HG03565 (cell line): ENCODE results near the gene KCNK10.
A peak's percentile ranks its signal among the peaks of the same experiment; 100 is the strongest.

Experiments used
- ATAC-seq: cut with Tn5 transposase; IDR thresholded peaks from one replicate; pipeline ENCODE4 v1.9.1; 2021; ENCODE audit warnings: mild to moderate bottlenecking, moderate library complexity; ENCODE audit not compliant: unreplicated experiment

KCNK10 gene

DNA sequence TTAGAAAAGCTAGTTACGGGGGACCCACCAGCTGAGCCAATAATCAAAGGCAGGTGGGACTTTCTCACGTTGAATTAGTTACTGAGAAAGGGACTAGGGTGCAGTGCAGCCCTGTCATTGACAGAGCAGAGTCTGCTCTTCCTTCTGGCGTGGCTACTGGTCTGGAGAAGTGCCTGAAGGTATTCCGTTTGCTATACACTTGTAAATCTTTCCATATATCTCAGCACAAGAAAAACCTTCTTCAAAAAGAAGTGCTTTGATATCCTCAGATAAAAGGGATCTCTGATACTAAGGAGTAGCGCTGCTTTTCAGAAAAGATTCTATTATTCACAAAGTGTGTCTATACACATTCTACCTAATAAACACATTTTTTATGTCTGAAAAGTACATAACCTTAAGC lies 91.5 kb downstream of the KCNK10 start:
- ATAC-seq = no peak

- ATAC-seq = no peak
Measured at GRCh38 chr14:88229428-88229827, 93.6 kb downstream of the KCNK10 start.

DNA sequence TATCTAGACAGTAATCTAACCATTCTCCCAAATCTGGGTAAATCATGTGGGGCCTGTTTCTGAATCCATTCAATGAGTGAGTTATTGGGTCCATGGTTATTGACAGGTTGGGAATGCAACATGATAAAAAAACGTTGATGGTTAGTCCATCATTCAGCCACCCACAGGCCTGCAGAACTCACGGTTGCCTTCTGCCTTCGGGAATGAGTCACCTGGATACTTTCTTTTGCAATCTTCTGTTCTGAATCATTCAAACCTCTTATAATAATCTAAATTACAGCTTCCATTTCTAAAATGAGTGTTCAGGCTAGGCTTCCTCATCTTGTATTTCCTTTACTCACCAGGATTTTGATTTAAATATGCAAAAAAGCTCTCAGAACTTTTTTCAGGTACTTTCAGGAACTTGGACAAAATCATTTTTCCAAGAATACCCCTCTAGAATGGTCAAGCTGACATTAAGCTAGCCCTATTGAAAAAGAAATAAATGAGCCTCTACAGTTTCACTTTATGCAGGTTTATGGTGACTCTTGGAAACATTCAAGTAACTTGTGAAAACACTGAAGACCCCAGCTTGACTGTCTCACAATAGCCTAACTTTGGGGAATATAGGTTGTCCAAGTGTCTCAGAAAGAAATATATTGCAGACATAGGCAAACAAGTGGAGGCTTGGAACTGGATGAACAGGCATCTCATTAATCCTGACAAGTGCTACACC lies 94.4 kb downstream of the KCNK10 start:
- no peak for ATAC-seq

GRCh38 chr14:88227693-88228092 lies 95.4 kb downstream of the KCNK10 start:
- peak; percentile 70 for ATAC-seq

GRCh38 chr14:88225721-88226120 lies 97.3 kb downstream of the KCNK10 start:
- no peak for ATAC-seq

- no peak for ATAC-seq
Measured at GRCh38 chr14:88218119-88218915, 104.8 kb downstream of the KCNK10 start.

GRCh38 chr14:88212691-88213090 lies 110.4 kb downstream of the KCNK10 start:
- no peak for ATAC-seq

DNA sequence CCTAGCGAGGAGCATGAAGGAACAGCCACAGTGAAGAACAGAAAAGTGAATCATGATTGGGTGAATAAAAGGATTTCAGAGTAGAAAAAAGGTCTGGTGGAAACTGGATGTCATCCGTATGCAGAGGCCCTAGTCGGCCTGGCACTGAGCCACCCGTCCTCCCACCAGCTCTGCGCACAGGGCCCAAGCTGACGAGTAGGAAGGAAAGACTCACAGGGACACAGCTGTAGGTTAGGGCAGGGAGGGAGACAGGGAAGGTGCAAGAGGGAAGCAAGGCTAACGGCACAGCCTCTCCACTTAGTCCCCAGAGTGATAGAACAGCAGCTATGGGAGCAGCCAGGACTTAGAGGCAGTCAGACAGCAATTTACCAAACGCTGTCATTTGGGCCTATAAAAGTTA lies 112.6 kb downstream of the KCNK10 start:
- no peak for ATAC-seq

DNA sequence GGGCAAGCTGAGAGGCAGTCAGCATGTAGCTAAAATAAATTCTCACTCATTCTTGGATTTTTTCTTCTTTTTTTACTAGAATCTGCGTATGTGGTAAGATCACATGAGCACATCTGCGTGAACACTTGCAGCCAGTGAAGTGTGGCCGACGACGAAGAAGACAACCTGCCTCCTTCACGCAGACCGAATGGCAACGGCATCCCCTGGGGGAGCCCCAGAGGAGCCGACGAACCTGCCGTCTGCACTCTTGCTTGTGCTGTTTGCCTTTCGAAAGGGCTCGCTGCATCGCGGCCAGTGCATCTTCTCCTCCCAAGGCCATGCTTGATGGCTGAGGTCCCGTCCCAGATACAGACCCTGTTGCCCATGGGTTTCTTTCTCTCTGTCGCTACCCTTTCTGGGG lies 113.8 kb downstream of the KCNK10 start:
- ATAC-seq = peak; percentile 78

DNA sequence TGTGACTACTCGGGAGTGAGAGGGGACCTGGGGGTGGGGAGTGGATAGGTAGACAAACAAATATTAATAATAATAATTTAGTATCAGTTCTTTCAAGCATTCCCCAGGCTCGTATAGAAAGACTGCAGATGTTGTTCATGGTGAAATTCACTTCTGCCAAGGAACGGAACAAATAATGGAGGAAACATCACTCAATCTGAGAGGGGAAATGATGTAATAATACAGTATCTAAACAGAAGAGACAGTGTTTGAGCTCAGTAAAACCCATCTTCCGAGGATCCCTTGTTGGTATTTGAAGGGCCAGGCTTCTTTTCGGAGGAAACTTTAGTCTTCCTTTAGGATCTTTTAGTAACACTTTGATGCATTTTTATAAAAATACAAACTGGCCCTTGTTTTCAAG lies 114.2 kb downstream of the KCNK10 start:
- ATAC-seq = peak; percentile 31

DNA sequence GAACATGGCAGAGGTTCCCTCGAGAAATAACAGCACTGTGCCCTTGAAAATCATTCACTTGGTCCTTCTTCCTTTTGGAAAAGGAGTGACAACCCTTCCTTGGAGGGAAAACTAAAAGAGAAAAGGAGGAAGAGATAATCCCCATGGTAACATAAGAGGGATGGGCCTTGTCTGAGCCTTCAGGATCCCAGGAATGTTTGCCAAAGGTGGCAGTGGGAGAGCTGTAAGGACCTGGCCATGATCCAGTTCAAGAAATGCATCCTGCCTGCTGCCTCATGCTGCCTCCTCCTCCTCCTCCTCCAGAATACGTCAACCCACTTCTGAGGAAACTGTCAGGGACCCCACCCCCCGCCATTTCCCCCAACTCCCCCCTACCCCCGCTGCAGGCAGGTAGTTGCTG lies 118.8 kb downstream of the KCNK10 start:
- ATAC-seq = no peak

DNA sequence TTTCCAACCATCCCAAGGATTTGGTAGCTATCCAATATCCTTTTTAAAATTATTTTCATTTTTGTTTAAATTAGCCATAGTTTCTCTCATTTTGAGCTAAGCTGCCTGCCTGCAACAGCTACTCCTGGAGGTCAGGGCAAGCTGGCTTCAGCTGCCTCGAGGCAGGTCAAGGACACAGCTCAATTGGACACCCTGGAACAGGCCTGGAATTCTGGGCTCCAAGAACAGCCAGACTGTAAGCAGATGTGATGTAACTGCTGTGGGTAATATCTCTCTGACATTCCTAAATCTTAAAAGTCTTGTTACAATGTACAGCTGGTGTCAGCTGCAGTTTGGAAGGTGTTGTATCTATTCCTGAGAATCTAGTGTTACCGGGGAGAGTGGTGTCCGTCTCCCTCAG lies 119.8 kb downstream of the KCNK10 start:
- ATAC-seq = no peak

GRCh38 chr14:88202286-88202685 lies 120.8 kb downstream of the KCNK10 start:
- ATAC-seq = no peak

DNA sequence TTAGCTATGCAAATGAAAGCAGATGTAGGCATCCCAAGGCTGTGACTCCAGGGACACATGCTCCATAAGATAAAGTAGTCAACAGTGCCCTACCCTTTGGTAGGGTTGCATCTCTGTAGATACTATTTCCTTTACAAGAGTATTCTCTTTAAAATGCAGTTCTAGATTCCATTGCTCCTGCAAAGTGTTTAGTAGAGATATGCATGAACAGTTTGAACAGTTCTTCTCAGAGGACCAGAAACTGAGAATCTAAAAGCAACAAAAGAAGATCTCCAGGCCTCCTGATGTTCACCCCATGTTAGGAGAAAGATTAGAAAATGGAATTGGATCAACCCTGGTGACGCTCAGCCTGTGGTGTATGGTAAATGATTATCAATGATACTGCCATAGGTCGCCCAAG lies 121.2 kb downstream of the KCNK10 start:
- ATAC-seq = no peak

DNA sequence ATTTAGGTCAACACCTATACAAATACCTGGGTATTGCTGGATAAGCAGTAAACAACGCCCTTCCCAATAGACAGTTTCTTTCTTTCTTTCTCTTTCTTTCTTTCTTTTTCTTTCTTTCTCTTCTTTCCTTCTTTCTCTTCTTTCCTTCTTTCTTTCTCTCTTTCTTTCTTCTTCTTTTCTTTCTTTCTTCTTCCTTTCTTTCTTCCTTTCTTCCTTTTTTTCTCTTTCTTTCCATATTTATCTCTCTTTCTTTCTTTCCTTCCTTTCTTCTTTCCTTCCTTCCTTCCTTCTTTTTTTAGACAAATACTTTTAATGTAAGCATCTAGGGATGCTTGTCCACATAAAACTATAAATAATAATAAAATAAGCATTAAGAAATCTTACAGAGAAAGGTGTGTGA lies 123.2 kb downstream of the KCNK10 start:
- no peak for ATAC-seq

DNA sequence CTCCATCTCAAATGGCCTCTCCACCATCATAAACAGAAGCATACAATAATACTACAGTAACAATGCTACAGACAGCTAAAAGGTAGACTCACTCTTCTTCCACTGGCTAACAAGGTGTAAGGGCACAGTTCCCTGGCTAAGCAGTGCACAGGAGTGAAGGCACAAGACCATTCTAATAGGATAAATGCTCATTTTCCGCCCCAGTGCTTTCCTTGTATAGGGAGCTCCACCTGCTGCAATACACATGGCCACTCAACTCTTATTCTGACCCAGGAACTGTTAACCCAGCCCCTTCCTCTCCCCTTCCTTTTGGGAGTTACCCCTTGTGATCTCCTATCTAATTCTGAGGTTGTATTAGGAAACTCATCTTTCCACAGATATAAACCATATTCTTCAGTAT lies 124.6 kb downstream of the KCNK10 start:
- ATAC-seq = no peak

DNA sequence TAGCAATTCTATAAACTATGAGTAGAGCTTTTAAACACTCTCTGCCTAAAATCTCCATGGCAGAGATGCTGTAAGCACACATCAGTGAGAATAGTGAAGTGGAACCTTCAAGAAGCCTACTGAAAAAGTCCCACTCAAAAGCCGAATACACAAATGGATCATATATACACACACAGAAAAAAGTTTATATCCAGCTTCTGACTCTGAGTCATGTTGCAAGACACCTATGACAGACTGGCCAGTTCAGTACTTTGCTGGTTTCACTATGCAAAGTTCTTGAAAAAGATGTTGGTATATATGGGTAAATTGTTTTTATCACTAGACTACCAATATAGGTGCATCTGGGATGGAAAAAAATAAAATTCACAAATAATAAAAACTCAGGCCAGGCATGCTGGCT lies 126.1 kb downstream of the KCNK10 start:
- peak; percentile 96 for ATAC-seq

GRCh38 chr14:88196116-88196890 lies 126.8 kb downstream of the KCNK10 start:
- ATAC-seq = no peak

DNA sequence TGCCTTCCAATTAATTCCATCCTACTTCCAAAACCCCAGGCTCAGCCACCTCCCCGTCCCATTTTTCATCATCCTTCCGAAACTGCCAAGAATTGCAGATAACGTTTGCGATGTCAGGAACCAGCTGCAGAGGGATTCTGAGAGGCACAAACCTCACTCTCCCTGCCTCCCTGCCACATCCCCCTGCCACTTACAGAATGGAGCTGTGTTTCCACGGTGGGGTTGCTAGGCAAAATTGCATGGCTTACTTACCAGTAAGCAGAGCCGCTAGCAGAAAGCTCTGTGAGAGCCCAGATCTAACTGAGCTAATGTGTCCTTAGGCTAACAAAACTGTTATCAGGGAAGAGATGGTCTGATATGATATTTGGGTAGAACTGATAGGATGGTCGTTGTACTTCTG lies 127.4 kb downstream of the KCNK10 start:
- ATAC-seq = no peak

DNA sequence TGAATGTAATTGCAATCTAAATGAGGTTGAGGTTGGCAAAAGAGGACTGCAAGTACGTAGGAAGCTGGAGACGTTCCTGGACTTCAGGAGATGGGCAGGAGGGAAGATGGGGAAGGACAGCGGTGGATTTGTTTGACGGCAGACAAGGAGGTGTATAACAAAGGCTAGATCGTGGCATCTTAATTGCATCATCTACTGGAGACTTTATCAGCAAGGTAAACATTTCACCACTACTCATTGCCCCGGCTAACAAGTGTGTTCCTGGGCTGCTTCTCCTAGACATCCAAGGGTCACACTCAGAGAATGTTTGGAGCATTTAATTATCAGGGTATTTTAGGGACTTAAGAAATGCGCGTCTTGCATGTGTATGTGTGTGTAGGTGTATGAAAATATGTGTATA lies 128.5 kb downstream of the KCNK10 start:
- no peak for ATAC-seq

DNA sequence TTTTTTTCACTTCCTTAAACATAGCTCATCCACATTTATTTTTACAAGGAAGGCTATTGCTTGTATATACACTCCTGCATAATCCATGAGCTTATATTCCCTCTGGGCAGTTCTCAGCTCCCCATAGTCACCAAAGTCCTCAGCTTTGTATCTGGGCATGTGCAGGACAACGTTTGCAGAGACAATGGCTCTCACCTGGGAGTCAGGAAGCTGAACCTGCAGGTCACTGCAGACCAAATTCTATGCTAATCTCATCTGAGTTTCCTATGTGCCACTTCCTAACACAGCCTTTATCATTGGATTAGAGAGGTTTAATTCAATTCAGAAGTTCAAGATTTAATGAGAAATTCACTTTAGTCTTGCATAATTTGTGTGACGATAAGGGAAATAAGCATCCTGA lies 131.5 kb downstream of the KCNK10 start:
- ATAC-seq = no peak
